GM23338 (cell line): ENCODE data around the gene PHYKPL.

Source experiments
- CTCF ChIP-seq, 2 experiments: fragments of 200-600 bp in 1 of 2; sonication (generic) in 1 of 2; conservative IDR thresholded peaks; 2 replicates each; pipeline versions ENCODE4 v1.5.1 to v1.6.1; 2016 to 2017; ENCODE audit warnings: antibody characterized with exemption in 2 of 2, low read depth in 2 of 2, mild to moderate bottlenecking in 2 of 2, moderate library complexity in 1 of 2
- ETS1 ChIP-seq: IDR thresholded peaks from 2 replicates; pipeline ENCODE4 v1.6.1; 2016; ENCODE audit warnings: antibody characterized with exemption
- POLR2AphosphoS5 ChIP-seq: IDR thresholded peaks from 2 replicates; pipeline ENCODE4 v1.6.1; 2016; ENCODE audit warnings: antibody characterized with exemption, low read depth
- REST ChIP-seq: IDR thresholded peaks from one replicate; pipeline ENCODE4 v1.6.1; 2018; ENCODE audit warnings: antibody characterized with exemption; ENCODE audit not compliant: unreplicated experiment
- ZNF114 ChIP-seq: fragments of 250-450 bp; sonication (Bioruptor Pico); IDR thresholded peaks from 2 replicates; pipeline ENCODE4 v1.5.0; 2020; ENCODE audit warnings: mild to moderate bottlenecking, moderate library complexity

GRCh38 chr5:178210686-178211085 is 21.9 kb downstream of the PHYKPL start:
- TF ChIP-seq REST (no peak), CTCF (conservative IDR thresholded peaks at IDR 0.05; ENCODE audit: low read depth in 2 of 2) (0 out of 4 replicates have a peak, but pooled peaks of 1 of the 2 experiments have one; percentile 10), POLR2AphosphoS5 (no peak), ETS1 (no peak), ZNF114 (no peak)
